Colon (tissue), 2 donors: ENCODE measurements around the gene NUBP2.
"Not testable (repeated sequence)": the region's sequence is repeated elsewhere in the genome, so short reads cannot be mapped to it uniquely, and the experiment has no call there.

Source experiments
- FAIRE-seq: peaks from 2 replicates; lab custom pipeline; 2012; peaks lifted over from hg19 to GRCh38; lab: Jason Lieb, UNC
- donor health status: control.
- donor health status: control.

The NUBP2 gene

DNA sequence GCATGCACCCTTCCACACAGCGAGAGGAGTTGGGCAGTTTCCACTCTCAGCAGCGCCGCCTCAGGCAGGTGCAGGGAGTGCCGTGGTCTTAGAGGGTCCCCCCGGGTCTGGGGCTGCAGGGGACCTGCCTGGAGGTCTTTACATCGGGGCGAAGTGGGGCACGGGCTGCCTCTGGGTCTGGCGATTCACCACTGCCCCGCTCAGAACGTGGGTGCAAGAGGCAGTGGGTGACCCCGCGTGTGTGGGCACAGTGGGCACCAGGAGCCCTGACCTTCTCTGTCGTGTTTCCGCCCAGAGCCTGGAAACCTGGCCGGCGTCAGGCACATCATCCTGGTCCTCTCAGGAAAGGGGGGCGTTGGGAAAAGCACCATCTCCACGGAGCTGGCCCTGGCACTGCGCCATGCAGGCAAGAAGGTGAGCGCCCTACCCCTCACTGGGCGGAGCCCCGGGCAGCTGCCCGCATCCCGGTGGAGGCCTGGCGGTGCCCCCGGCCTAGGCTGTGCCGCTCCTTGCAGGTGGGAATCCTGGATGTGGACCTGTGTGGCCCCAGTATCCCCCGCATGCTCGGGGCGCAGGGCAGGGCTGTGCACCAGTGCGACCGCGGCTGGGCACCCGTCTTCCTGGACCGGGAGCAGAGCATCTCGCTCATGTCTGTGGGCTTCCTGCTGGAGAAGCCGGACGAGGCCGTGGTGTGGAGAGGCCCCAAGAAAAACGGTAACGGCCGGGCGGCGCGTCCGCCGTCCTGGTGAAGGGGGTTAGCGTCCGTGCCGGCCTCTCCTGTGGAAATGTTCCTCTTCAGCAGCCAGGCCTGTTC is 3.7 kb downstream of the NUBP2 start:
- no peak for FAIRE-seq

DNA sequence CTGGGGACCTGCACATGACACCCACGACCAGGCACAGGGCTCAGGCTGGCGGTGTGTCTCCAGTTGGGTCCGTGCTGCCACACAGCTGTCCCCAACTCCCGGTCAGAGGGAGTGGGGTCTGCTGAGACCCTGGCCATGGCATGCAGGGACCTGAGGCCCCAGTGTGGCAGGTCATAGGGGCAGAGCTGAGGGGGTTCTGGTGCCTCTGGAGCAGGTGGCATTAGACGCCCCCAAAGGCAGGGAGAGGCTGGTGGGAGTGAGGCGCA is 4.2 kb downstream of the NUBP2 start:
- no peak for FAIRE-seq

DNA sequence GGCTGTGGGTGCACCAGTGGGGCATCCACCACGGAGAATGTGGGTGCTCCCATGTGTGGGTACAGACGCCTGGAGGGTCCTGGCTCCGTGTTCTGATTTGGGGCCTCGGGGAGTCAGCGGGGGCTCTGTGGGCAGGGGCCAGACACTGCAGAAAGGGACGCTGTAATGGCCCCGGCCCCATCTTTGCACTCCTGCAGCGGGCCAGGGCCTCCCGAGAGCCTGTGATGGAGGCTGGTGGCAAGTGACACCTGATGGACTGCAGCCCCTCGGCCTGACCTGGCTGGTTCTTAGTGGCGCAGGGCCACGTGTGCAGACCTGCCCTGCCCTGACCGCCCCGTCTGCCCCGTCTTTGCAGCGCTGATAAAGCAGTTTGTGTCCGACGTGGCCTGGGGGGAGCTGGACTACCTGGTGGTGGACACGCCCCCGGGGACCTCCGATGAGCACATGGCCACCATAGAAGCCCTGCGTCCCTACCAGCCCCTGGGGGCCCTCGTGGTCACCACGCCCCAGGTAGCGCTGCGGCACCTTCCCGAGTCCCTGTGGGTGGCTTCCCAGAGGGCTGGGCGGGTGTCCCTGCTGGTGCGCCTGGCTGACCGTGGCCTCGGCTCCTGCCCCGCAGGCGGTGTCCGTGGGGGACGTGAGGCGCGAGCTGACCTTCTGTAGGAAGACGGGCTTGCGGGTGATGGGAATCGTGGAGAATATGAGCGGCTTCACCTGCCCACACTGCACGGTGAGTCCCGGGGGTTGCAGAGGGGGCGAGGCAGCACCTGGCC is 4.7 kb downstream of the NUBP2 start:
- no peak for FAIRE-seq

DNA sequence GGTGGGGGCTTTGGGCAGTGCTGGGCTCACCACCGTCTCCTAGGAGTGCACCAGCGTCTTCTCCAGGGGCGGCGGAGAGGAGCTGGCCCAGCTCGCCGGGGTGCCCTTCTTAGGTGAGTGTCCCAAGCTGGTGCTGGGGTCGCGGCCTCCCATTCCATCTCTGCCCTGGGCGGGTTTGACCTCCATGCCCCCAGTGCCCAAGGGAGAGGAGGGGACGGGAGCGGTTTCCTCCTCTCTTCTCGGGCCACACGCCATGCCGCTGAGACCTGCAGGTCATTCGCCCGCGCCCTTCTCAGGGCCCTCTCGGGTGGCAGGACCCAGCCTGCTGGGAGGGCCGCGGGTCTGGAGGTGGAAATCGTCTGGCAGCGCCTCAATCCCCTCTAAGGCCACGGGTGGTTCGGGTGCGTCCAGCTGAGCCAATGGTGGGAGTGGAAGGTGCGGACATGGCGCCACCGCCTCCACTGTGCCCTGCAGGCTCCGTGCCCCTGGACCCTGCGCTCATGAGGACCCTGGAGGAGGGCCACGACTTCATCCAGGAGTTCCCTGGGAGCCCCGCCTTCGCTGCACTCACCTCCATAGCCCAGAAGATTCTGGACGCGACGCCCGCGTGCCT is 5.4 kb downstream of the NUBP2 start:
- FAIRE-seq, result no peak

DNA sequence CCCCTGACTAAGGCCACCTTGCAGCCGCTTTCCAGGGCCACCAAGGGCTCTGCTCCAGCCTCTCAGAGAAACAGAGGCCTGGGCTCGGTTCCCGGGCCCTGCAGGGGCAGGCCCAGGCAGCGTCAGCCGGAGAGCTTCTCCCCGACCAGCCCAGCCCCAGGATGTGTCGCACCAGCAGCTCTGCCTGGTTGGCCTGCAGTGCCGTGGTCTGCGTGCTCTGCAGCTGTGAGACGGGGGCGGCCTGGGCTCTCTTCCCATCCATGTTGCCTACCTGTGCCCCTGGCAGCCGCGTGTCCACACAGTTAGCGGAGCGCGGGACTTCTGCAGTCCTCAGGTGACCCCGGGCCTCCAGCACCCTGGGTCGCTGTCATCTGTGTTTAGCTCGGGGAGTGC is 5.9 kb downstream of the NUBP2 start:
- no peak for FAIRE-seq

DNA sequence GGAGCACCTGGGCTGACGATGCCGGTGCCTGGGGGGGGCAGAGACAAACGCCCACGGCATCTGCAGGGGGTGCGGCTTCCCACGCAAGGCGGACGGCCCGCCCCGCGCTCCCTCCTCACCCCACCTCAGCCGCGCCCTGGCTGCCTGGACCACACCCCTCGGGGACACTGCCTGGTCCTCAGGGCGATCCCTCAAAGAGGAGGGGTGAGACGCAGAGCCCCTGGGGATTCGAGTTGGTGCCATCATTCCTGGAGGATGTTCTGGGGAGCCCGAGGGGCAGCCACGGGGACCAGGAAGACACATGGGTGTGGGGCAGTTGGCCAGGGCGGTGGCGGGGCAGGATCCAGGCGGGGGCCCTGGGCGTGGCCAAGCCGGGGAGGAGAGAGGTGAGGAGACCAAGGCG is 6.9 kb downstream of the NUBP2 start:
- FAIRE-seq, result no peak

DNA sequence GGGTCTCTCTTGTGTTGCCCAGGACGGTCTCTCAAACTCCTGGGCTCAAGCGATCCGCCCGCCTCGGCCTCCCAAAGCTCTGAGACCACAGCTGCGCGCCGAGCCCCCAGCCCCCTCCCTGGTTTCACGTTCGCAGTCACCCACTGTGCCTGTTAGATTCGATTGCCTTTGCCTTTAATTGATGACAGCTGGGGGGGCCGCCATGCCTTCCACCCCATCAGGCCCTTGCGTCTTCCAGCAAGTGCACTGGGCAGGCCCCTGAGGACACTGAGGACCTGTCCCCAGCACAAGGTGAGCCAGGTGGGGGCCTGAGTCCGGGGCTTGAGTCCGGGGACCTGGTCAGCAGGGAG is 7.5 kb downstream of the NUBP2 start:
- FAIRE-seq, result no peak

DNA sequence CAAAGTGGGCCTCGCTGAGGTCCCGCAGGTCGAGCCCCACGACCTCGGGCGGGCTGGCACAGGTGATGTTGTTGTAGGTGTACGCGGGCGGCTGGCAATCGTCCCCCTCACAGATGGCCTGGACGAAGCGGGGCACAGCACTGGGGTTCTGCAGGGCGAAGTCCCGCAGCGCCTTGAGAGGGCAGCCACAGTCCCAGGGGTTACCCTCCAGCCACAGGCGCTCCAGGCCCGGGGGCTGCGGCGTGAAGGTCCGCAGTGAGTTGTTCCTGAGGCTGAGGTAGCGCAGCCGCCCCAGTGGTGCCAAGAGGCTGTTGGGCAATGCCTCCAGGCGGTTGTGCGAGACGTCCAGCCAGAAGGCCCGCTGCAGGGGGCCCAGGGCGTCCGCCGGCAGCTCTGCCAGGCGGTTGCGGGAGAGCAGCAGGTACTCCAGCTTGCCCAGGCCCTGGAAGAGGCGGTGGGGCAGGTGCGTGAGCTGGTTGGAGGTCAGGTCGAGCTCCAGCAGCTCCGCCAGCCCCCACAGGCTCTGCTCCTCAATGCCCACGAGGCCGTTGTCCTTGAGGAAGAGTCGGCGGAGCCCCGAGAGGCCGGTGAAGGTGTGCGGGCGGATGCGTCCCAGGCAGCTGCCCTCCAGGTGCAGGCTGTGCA is 8.0 kb downstream of the NUBP2 start:
- FAIRE-seq, result no peak

DNA sequence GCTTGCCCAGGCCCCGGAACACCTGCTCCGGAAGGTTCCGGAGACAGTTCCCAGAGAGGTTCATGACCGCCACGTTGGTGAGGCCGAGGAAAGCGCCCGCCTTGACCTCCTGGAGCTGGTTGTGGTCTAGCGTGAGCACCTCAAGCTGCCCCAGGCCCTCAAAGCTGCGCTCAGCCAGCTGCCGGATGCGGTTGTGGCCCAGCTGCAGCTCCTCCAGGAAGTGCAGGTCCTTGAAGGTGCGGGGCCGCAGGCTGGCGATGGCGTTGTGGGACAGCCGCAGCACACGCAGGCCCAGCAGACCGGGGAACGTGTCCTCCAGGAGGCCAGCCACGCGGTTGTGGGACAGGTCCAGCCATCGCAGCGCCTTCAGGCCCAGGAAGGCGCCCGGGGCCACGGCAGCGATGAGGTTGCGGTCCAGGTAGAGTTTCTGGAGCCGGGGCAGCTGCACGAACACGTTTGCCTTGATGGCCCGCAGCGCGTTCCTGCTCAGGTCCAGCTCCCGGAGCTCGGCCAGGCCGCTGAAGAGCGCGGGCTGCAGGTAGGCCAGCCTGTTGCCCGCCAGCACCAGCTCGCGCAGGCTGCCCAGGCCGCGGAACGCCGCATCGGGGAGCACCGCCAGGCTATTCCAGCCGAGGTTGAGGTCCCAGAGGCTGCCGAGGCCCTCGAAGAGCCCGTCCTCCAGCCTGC is 8.6 kb downstream of the NUBP2 start:
- FAIRE-seq, result no peak

DNA sequence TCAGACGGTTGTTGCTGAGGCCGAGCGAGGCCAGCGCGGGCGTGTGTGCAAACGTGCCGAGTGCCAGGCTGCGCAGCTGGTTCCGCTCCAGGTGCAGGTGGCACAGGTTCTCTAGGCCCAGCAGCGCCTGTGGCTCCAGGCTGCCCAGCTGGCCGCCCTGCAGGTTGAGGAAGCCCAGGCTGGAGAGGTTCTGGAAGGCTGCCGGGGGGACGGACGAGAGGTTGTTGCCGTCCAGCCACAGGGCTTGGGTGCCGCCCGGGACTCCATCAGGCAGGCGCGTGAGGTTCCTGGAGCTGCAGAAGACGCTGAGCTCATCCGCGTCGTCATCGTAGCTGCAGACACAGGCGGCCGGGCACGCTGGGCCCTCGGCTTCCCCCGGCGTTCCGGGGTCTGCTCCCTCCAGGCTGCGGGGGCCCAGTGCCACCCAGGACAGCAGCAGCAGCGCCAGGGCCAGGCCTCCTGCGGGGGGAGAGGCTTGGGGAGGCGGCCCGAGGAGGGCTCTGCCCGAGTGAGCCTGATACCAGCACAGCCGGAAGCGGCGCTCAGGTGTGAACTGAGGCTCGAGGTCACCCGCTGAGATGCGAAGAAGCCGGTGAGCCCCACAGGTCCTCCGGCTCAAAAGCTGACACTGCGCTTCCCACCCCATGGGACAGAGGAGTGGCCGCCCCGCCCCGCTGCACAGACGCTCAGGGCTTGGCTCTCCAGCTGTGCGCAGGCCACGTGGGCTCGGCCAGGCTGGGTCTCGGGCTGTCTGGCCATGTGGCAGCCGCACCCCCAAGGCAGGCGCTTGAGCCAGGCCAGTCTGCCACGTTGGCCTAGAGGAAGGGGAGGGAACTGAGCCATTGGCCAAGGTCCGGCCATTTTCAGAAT is 9.4 kb downstream of the NUBP2 start:
- FAIRE-seq, result no peak

DNA sequence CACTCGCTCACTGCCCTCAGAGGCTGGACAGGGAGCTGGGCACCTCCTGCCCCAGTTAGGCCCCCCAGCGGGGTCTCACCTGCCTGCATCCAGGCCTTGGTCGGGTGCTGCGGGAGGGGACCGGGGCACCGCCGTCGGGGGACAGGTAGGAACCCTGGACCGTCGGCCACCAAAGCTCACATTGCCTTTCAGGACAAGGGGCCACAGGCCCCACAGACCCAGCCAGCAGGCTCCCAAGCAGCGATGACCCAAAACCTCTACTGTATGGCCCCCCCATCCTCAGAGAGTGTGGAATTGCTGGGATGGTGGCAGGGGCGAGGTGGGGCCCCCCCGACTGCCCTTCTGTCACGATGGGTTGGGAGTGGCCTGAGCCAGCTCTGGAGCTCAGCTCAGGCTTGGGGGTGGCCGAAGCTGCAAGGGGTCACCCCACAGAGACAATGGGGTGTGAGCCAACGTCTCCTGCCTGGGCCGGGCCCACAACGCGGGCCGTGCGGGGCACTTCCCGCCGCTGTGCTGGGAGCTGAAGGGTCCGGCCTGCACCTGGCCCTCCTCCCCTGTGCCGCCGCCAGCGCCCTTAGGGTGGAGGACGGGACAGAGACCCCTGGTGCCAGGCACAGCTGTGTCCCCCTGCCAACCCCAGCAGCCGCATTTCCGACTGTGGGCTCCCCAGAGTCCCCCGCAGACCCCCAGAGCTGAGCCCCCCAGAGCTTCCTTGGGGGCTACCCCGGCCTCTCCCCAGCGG is 10.2 kb downstream of the NUBP2 start:
- FAIRE-seq, result no peak

DNA sequence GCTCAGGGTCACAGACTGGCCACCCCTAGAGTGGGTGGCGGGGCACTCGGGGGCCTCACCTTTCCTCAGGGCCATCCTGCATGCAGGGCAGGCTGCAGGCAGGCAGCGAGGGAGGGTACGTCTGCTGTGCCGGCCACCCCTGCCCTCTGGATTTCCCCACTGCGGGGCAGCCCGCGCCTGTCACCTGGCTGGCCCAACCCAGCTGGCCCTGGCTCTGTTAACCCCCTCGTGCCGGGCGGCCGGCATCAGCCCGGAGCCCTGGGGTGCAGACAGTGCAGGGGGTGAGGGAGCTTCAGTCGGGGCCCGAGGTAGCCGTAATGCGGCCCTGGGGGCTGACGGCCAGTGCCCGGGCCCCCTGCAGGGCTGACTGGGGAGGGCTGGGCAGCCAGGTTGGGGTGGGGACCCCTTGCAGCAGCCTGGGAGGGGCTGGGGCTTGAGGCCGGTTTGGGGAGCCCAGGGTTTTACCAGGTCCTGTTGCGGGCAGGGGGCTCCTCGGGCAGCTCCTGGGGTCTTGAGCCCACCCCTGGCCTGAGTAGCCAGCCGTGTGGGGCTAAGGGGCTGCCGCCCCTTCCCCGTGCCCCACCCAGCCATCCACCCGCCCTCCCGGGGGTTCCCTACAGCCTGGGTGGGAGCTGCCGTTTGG is 10.9 kb downstream of the NUBP2 start, which contains the start of gene IGFALS:
Gene IGFALS (minus strand): TSS at position 128 of the 643 bp plus-strand sequence. CDS start 53 bp downstream, at position 75.
- no peak for FAIRE-seq

DNA sequence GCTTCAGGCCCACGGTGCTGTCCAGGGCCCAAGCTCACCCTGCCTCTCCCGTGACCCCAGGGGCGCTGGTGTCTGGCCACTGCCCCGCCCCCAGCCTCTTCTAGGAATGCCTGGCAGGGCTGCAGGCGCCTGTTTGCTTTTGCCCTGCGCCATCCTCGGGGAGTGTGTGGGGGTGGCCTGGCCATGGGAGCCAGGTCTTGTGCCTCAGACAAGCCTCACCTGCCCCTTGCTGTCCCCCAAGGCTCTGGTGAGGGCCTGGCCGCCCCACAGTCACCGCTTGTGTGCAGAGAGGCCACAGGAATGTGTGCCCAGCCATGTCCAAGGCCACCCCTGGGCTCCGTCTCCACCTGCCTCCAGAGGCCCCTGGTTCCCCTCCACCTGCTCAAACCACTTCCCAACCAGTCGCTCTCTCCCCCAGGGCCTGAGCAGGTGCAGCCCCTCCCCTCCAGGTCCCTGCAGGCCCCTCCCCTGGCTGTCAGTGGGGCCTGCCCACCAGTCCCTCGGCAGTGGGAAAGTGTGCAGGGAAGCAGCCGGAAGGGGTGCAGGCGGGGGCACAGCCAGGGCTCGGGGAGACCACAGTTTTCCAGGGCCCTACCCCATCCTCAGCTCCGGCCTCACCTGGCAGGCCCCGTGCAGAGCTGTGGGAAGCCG is 11.6 kb downstream of the NUBP2 start:
- FAIRE-seq, result no peak

DNA sequence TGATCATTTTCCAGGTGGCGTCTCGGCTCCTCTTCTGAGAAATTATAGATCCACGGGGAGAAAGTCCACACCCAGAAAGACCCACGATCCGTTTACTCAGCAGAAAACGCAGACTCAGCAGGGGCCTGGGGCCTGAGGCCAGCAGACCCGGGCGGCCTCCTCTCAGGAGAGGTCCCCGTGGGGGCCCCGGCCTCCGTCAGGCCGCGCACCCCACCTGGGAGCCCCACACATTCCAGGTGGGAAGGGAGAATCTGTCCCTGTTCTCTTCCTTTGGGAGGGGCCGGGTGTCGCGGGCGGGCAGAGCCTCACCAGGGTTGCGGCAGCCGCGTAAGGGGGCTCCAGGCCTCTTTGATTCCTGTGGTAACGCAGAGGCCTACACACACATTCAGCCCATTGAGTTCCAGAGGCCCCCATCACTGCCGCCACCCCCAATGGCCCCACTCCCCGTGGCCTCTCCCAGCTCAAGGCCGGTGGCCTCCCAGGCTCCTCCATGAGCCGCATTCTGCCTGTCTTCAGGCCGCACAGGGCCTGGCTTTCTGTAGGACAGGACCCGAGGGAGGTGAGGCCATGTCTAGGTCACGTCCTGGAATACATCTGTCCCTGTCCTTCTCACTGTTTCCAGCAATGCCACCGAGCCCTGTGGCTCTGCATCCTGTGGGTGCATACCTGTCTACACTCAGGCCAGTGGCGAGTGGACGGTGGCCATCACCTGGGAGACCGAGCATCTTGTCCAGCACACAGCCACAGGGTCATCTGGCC is 12.3 kb downstream of the NUBP2 start:
- FAIRE-seq, result no peak

DNA sequence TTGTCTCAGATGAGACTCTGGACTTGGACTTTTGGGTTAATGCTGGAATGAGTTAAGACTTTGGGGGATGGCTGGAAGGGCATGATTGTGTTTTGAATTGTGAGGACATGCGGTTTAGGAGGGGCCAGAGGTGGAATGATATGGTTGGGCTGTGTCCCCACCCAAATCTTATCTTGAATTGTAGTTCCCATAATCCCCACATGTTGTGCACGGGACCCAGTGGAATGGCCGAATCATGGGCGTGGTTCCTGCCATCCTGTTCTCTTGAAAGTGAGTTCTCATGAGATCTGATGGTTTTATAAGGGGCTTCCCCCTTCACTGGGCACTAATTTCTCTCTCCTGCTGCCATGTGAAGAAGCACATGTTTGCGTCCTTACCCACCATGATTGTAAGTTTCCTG is 16.5 kb downstream of the NUBP2 start:
- not testable (repeated sequence) for FAIRE-seq

DNA sequence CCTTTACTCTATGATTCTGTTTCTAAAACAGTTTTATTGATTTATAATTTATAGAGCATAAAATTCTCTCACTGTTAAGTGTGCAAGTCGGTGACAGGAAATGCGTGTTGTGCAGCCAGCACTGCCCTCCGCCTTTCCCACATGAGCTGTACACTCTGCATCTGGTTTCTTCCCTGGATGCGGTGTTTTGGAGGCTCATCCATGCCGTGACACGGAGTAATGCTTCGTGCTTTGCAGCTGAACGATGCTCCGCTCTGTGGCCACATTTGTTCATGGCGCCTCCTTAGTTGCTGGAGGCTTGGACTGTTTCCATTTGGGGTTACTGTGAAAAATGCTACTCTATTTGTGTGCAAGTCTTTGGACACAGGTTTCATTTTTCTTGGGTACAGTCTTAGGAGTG is 17.9 kb downstream of the NUBP2 start:
- FAIRE-seq, result no peak

DNA sequence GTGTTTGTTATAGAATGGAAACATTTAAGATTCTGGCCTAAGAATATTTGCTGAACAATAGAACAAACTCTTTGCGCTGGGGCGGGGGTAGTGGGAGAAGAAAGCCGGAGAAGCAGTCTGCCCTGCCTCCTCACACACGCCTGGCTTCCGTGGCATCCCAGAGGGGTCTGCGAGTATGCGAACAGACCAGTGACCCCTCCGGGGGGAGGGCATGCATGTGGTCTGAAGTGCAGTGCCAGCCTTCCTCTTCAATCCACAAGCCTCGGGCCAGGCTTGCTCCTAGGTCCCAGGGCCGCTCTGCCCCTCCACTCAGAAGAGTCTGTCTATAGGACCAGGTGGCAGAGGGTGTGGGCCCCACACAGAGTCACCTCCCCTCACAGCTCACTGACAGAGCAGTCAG is 24.9 kb downstream of the NUBP2 start:
- no peak for FAIRE-seq

DNA sequence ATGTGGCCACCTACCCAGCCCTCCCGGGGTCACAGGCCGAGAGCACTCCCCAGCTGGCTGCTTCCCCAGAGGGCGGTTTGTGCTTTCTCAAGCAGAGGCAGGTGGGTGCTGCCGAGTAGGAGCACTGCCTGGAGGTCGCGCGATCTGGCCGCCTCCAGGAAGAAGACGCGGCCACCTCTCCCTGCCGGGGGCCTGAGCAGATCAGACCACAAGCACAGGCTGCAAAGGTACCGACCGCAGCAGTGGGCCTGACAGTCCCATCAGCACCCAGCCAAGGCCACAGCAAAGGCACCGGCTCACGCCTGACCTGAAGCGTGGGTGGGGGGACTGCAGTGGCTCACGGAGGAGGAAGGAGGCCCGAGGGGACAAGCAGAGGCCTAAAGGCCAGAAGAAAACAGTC is 25.9 kb downstream of the NUBP2 start:
- no peak for FAIRE-seq

DNA sequence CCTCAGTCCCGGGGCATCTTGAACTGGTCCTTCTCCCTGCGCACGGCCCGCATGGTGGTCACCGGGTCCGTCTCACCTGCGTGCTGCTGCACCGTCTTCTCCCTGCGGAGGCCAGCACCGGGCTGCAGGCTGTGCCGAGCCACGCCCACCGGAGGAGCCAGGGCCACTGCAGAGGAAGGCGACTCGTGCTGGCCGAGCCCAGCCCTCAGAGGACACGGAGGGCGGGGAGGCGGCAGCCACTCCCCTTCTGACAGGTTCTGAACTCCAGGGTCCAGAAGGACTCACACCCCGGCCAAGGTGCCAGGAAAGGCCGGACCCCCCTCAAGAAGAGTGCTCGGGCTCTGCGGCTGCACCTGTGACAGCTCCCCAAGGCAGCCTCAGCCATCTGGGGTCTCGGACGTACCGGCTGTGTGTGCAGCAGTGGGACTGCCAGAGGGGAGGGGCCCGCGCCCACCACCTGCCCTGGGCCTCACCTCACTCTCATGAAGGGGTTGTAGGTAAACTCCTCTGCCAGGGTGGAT is 26.6 kb downstream of the NUBP2 start:
- no peak for FAIRE-seq
